HG02759 (cell line): ENCODE results near the gene MAGEE1.

Experiments used
- ATAC-seq: cut with Tn5 transposase; IDR thresholded peaks from one replicate; pipeline ENCODE4 v1.9.1; 2021; ENCODE audit warnings: mild to moderate bottlenecking, moderate library complexity; ENCODE audit not compliant: unreplicated experiment

Gene MAGEE1, protein sequence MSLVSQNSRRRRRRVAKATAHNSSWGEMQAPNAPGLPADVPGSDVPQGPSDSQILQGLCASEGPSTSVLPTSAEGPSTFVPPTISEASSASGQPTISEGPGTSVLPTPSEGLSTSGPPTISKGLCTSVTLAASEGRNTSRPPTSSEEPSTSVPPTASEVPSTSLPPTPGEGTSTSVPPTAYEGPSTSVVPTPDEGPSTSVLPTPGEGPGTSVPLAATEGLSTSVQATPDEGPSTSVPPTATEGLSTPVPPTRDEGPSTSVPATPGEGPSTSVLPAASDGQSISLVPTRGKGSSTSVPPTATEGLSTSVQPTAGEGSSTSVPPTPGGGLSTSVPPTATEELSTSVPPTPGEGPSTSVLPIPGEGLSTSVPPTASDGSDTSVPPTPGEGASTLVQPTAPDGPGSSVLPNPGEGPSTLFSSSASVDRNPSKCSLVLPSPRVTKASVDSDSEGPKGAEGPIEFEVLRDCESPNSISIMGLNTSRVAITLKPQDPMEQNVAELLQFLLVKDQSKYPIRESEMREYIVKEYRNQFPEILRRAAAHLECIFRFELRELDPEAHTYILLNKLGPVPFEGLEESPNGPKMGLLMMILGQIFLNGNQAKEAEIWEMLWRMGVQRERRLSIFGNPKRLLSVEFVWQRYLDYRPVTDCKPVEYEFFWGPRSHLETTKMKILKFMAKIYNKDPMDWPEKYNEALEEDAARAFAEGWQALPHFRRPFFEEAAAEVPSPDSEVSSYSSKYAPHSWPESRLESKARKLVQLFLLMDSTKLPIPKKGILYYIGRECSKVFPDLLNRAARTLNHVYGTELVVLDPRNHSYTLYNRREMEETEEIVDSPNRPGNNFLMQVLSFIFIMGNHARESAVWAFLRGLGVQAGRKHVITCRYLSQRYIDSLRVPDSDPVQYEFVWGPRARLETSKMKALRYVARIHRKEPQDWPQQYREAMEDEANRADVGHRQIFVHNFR

DNA sequence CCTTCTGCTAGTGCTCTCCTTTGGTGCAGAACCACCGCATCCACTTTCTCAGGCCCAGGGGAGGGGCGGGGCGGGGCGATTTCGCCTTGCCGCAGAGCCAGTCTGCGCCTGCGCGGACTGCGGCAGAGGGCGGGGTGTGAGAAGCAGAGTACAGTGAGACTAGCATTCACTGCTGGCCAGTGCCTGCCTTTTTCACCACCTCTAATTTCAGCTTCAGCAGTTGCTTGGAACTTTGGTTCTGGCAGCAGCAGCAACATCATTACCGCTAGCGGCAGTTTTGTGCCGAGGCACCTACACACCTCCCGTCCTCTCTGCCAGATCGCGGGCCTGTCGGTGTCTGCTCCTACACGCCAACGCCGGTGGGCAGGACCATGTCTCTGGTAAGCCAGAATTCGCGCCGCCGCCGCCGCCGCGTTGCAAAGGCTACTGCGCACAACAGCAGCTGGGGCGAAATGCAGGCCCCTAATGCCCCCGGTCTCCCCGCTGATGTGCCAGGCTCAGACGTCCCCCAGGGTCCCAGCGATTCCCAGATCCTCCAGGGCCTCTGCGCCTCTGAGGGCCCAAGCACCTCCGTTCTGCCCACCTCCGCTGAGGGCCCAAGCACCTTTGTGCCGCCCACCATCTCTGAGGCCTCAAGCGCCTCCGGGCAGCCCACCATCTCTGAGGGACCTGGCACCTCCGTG is at the start of gene MAGEE1:
TSS of gene MAGEE1 (plus strand) at position 151 of the 683 bp plus-strand sequence. CDS start at position 372, 221 bp downstream.
- peak; percentile 94 for ATAC-seq

DNA sequence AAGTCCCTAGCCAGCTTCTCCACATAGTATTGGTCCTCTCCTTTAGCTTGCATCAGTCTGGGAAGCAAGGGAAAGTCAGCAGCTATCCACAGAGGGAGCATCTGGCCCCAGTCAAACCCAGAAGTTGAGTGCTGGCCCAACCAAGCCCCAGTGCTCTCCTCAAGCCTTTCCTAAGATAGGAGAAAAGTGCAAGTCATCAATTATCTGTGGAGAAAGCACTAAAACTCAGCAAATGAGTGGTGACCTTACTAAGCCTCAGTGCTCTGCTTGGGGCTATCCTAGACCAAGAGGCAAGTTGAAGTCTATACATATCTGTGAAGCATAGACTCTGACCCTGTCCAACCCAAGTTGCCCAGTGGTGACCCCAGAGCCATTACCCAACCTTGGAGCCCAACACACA is 28.5 kb upstream of the MAGEE1 start:
- no peak for ATAC-seq

DNA sequence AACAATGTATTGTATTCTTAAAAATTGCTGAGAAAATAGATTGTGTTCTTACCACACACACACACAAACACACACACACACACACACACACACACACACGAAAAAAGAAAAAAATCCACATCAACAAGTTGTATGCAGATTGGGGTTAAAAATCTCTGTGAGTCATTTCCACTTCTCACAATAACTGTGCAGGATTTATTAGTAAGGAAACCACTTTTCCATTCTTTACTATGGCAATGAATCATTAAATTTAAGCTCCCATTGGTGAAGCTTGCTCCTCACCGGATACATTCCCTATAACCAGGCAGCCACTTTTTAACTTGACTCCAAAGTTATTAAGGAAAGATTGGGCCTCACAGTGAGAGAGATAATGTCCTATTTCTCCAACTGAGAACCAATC is 19.7 kb upstream of the MAGEE1 start:
- ATAC-seq, result no peak

DNA sequence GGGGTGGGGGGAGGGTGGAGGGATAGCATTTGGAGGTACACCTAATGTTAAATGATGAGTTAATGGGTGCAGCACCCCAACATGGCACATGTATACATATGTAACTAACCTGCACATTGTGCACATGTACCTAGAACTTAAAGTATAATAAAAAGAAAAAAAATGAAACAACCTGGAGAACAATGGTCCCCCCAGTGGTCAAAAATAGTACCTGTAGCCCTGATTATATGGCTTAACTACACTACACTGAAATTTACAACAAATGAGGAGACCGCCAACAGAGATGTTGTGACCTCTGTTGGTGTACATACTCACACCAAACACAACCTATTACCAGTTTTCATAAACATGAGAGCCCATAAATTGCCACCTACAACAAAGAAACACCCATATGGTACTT is 7.3 kb upstream of the MAGEE1 start:
- no peak for ATAC-seq

DNA sequence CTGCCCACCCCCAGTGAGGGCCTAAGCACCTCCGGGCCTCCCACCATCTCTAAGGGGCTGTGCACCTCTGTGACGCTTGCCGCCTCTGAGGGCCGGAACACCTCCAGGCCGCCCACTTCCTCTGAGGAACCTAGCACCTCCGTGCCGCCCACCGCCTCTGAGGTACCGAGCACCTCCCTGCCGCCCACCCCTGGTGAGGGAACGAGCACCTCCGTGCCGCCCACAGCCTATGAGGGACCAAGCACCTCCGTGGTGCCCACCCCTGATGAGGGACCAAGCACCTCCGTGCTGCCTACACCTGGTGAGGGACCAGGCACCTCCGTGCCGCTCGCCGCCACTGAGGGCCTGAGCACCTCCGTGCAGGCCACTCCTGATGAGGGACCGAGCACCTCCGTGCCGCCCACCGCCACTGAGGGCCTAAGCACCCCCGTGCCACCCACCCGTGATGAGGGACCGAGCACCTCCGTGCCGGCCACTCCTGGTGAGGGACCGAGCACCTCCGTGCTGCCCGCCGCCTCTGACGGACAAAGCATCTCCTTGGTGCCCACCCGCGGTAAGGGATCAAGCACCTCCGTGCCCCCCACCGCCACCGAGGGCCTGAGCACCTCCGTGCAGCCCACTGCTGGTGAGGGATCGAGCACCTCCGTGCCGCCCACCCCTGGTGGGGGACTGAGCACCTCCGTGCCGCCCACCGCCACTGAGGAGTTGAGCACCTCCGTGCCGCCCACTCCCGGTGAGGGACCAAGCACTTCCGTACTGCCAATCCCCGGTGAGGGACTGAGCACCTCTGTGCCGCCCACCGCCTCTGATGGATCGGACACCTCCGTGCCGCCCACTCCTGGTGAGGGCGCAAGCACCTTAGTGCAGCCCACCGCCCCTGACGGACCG is 977 bp downstream of the MAGEE1 start:
- peak; percentile 37 for ATAC-seq

DNA sequence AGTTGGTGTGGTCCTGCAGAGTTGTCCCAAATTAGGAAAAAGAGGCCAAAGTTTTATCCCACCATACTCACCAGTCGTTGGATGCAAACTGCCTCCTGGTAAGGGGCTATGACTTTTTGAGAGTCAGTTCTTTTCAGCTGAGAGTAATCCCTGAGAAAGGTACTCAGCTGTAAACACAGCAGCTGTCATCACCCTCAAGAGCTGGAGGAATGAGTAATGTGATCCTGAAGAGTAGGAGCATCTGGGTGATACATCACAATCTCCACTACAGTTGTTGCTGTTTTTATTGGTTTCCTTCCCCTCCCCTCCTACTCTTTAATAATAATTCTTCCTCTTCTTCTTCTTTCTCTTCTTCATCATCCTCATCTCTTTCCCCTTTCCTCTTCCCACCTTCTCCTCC is 5.7 kb downstream of the MAGEE1 start:
- ATAC-seq, result no peak

DNA sequence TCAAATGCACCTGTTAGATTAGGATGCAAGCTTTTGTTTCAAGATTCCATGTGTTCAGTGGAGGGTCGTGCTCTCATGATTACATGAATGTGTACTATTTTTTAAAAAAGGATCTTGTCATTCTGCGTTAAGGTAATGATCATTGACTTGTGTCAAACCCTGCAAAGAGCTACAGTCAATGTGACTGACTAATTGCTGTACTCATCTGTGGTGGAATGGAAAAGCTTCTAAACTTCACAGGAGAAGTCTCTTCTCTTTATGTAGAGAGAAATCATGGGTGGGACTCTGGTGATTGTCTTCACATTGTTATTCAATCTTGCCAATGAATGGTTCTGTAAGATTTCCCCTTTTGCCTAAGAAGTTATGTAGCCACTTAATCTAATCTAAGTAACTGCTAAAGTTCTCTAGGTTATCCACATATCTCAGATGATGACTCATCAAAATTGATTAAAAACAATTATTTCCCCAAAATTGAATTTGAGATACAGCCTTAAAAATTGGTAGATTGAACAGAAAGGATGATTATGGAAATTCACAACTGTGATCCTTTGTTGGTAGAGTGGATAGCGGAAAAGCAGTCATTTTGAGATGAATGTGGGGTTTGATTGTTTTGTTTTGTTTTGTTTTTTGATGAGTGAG is 6.7 kb downstream of the MAGEE1 start:
- no peak for ATAC-seq

DNA sequence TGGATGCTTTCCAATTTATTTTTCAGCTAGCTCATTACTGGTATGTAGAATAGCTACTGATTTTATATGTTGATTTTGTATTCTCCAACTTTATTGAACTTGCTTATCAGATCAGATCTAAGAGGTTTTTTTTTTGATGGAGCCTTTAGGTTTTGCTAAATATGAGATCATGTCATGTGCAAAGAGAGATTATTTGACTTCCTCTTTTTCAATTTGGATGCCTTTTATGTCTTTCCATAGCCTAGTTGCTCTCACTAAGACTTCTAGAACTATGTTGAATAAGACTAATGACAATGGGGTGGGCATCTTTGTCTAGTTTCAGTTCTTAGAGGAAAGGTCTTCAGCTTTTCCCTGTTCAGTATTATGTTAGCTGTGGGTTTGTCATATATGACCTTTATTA is 11.7 kb downstream of the MAGEE1 start:
- no peak for ATAC-seq

DNA sequence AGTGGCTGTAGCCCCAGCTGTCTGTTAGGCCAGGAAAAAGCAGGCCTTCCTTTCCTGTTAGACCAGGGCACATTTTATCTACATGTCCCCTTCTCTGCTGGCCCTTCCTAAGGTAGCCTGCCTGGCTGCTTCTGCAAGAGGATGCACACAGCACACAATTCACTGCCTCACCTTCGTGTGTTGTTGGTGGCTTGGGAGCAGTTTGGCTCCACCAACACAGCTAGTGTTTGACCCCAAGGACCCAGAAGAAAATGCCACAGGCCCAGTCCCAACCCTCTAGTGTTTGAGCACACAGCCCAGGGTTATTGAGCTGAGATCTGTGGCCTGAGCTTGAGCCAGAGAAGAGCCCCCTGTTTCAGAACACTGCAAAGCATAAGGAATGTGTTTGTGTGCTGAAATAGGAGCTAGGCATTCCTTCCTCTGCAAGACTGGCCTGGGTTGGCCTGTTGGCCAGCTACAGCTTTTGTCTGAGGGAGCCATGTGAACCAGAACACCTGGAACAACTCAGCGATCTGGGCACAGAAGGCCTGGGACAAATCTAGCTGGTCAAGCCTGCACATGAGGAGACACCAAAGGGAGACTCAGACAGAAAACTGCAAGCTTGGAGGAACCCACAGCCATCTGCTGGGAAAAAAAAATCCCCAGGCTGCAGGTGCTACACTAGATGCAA is 26.4 kb downstream of the MAGEE1 start:
- ATAC-seq, result no peak

DNA sequence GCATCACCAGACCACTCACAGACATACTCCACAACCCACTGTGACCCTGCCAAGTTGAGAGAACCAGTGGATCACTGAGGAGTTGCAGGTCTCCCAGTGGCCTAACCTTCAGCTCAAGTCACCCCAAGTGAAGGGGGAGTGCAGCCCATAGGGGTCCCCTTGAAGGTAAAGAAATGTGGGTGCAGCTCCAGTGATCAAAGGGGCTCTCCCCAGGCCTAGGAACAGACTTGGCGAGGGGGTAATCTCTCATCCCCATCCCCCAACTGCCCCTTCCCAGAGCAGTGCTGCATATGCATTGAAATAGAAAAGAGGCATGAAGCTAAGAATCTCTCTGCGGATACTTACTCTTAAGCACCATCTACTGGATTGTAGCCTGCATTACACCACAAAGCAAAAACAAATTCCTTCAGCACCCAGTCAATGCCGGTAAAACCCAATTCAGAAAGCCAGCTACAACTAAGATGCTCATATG is 27.0 kb downstream of the MAGEE1 start:
- peak; percentile 68 for ATAC-seq

DNA sequence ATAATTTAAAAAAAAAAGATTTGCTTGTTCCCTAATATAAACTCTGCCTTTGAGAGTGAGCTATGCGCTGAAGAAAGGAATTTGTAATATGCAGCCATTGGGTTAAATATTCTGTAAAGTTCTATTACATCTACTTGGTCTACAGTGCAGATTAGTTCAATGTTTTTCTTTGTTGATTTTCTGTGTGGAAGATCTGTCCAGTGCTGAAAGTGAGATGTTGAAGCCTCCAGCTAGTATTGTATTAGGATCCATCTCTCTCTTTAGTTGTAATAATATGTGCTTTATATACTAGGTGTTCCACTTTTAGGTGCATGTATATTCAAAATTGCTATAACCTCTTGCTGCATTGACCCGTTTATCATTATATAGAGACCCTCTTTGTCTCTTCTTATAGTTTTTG is 49.8 kb downstream of the MAGEE1 start:
- ATAC-seq, result no peak
